Mammary epithelial cell (primary cell): ENCODE results near the gene PHLDB3.

ENCODE experiments used
- CTCF ChIP-seq, 2 donors: IDR thresholded peaks in 1 of 2; conservative IDR thresholded peaks in 1 of 2; 2 replicates each; pipeline ENCODE4 v1.5.1; 2011 to 2012; ENCODE audit warnings: inconsistent platforms in 2 of 2, low read length in 2 of 2, mild to moderate bottlenecking in 2 of 2, control low read depth in 1 of 2, low read depth in 1 of 2; ENCODE audit not compliant: insufficient read depth in 1 of 2; ENCODE audit errors: extremely low read depth in 1 of 2
- EZH2 ChIP-seq: IDR thresholded peaks from 2 replicates; pipeline ENCODE4 v1.6.1; 2012; ENCODE audit warnings: low read length, inconsistent platforms, borderline replicate concordance

- TF ChIP-seq CTCF (conservative IDR thresholded peaks at IDR 0.05 in 1 of 2, IDR thresholded peaks at IDR 0.05 in 1 of 2; ENCODE audit: extremely low read depth in 1 of 2, insufficient read depth in 1 of 2, low read depth in 1 of 2, low read length in 2 of 2) (no peak), EZH2 (no peak)
These were observed 50.5 kb downstream of the PHLDB3 start for GRCh38 chr19:43454031-43454430.
